GM21526 (cell line): ENCODE measurements around the gene HCRTR1.

ENCODE experiments used
- ATAC-seq: cut with Tn5 transposase; IDR thresholded peaks from one replicate; pipeline ENCODE4 v1.9.1; 2021; ENCODE audit warnings: moderate library complexity; ENCODE audit not compliant: unreplicated experiment, low FRiP score

HCRTR1 gene

DNA sequence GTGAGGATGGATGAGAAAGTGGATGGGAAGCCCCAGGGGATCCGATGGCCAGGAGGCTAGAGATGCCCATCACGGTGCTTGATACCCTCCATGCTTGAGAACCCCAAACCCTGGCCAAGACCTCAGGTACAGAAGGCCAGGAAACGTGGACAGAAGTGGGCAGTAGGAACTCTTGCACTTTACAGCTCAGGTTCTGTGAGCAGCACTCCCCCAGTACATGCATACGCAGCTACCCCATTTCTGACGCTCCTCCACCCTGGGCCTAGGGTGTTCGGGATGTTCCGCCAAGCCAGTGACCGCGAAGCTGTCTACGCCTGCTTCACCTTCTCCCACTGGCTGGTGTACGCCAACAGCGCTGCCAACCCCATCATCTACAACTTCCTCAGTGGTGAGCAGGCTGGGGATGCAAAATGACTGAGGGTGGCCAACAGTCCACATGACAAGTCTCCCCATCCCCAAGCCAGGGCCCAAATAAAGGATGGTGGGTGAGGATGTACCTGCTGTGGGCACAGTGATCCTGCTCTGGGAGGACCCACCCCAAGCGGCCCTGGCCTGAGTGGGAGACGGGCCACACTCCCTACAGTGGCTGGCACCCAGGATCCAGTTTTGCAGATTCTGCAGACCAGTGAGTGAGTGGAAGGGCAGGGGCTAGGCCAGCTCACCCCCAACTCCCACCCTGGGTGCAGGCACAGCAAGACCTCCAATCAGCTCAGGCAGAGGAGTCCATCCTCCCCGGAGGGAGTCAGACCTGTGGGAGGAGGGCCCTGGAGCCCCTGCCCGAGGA lies 7.4 kb downstream of the HCRTR1 start:
- no peak for ATAC-seq

DNA sequence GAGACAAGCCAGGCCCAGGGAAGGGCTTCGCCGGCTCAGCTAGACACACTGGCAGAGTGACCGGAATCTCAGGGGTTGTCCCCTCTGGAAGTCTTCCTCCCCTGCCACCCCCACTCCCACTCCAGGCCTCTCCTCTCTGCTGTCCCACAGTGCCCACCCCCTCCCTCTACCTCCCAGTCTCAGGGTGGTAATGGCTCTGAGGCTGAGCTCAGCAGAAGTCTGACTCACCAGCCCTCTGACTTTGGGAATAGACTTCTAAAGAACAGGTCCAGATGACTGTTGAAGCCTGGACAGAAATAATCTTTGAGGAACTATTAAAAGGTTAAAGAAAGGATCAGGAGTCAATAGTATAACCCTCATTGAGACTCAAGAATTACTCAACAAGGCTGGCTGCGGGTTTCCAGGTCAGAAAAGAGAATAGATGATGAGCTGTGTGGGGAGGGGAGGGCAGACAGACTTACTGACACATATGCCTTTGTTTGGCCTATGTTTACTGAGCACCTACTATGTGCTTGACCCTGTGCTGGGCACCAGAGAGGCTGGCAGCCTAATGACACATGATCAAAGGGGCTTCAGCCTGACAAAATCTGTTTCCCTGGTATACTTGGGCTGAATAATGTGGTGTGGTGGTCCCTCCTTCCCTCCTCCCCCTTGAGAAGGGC lies 8.2 kb downstream of the HCRTR1 start:
- ATAC-seq = no peak

DNA sequence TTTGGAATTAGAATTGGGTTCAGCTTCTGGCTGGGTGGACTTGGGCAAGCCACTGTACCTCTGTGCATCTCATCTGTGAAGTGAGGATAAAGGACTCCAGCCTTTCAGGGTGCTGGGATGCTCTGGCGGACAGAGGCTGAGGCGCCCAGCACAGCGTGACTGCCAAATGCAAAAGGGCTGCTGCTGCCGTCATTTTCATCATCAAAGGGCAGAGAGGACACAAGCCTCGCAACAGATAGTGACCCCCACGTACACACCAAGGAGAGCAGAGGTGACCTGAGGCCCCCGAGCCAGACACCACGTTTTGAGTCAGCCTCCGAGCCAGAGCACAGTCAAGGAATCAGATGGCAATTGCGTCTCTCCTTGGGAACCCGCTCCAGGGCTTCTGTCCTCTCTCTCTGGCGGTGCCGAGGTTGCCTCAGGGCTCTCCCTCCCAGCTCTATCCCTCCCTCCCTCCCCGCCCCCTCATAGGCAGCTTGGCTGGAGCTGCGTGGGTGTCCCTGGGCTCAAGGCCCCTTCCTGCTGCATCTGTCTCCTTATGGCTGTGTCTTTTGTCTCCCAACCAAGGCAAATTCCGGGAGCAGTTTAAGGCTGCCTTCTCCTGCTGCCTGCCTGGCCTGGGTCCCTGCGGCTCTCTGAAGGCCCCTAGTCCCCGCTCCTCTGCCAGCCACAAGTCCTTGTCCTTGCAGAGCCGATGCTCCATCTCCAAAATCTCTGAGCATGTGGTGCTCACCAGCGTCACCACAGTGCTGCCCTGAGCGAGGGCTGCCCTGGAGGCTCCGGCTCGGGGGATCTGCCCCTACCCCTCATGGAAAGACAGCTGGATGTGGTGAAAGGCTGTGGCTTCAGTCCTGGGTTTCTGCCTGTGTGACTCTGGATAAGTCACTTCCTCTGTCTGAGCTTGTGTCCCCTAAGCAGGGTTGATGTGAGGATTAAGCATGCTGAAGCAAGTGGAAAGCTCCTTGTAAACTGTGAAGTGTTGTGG lies 9.0 kb downstream of the HCRTR1 start:
- no peak for ATAC-seq

DNA sequence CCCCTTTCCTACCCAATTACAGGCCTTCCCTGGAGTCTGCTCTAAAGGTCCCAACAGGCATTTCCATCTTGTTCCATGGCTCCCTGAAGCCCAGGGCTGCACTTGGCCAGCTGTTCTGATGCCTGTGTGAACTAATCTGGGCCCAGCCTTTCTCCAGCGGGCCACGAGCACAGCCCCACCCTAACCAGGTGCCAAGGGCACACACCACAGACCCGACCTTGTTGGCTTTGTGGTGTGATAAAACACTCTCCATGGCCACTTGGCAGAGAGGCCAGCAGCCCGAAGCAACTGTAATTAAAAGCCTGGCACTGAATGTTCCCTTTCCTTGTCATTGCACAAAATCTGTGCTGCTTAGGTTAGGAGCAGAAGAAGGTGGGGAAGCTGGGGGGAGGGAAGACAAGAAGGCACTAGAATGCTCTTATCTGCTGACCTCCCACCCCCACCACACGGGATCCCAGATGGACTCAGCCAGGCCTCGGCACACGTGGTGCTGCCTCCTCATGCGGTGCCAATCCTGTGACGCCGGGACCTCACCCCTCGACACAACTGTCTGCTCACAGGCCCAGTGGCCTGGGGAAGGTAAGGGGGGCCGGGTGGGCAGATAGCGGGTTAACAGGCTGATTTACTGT lies 9.9 kb downstream of the HCRTR1 start:
- no peak for ATAC-seq

DNA sequence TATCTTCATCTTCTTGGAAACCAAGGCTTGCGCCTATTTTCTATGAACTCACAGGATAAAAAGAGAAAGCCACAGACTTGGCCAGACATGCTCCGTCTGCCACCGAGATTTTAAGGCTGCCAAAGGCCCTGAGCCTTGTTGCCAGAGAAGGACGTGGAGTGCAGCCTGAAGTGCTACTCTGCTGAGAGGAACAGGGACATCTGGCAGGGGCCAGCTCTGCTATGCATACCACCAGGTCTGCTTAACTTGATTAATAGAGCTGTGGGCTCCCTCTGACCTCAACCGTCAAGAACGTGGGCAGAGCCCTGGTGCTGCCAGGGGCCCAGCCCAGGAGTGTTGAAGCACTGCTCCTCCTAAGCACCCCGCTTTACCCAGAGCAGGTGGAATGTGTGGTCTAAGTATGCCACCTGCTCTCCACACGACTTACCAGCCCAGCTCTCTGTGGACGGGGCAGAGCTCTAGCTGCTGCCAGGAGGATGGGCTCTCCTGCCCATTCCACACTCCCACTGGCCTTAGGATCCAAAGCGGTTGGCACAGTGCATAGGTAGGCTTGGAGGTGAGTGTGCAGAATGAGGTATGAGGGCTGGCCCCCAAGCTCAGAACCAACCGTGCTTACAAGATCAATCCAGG lies 10.6 kb downstream of the HCRTR1 start:
- no peak for ATAC-seq

DNA sequence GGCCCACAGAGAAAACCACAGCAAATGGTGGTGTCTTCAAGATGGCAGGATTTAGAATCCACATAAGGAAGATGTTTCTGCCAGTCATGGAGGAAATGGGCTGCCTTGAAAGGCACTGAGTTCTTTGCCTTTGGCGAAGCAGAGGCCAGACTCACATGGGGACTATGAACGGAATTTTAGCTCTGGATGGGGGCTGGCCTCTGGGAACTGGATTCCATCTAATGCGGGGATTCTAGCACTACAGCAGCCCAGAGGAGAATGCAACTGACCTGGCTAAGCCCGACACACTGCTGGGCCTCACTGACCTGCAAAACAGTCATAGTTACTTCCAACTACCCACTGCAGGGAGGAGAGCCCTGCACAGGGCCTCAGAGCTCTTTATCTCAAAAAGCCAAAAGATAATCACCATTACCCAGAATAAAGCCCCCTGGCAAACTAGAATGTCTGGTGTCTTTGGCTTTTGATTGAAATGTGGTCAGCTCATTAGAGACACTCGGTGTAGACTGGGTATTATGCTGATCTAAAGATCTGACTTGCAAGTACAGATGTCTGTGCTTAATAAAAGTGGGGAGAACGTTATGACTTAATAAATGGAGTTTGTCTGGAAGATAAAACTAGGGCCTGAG lies 11.6 kb downstream of the HCRTR1 start:
- no peak for ATAC-seq

DNA sequence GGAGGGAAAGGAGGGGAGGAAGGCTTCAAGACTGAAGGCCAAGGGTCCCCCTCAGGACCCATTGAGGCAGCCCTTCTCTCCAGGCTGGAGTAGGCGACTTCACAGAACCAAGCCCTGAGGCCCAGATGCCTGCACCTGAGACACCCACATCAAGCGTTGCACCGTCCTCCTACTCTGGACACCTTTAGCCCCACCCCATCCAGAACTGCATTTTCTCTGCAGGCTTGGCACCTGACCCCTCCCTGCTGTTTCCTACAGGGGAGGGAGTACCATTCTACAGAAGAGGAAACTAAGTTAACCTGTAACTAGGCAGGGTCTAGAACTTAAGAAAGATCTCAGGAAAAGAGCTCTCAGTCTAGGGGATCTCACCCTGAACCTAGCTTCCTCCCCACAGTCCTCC lies 15.2 kb downstream of the HCRTR1 start:
- no peak for ATAC-seq

DNA sequence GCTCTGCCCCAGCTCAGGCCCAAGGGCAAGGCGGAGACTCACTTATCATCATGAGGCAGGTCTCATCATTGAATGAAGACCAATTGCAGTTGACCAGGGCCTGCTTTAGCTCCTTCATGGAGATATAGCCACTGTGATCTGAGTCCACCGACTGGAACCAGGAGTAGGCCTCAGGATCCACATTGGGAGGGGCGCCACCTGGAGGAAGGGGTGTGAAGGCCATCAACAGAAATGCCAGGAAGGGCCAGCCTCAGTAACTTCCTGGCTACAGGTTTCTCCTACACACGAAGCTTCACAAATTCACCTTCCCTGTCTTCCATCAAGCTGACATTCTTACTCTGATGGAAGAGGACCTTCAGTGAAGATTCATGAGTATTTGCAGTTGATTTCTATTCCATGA lies 15.6 kb downstream of the HCRTR1 start:
- no peak for ATAC-seq

DNA sequence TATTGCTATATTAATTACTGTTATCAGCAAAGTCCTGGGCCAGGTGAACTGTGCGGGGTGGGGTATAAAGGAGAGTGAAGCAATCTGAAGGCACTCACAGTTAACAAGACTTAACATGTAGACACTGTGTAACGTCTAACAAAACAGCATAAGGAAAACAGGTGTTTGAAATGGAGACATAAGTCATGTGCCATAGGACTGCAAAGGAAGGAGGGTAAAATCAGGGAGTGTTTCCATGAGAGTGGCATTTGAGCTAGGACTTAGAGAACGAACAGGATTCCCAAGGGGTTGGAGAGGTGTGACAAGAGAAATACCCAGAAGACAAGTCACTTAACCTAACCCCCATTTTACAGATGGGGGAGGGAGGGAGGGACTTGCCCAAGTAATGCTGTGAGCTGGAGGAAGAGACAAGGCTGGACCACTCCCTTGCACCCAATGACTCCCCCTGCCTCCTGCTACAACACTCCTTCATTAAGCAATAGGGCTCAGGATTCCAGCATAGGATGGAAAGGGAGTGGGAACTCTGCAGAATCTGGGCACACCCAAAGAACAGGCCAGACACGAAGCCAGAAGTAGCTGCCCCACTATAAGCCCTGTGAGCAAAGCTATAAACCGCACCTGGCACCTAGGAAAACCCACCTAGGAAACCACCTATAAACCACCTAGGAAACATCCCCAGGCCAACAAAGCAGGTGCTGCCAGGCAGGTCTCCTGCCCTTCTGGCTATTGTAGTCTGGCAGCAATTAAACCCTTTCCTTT lies 20.6 kb downstream of the HCRTR1 start:
- no peak for ATAC-seq

DNA sequence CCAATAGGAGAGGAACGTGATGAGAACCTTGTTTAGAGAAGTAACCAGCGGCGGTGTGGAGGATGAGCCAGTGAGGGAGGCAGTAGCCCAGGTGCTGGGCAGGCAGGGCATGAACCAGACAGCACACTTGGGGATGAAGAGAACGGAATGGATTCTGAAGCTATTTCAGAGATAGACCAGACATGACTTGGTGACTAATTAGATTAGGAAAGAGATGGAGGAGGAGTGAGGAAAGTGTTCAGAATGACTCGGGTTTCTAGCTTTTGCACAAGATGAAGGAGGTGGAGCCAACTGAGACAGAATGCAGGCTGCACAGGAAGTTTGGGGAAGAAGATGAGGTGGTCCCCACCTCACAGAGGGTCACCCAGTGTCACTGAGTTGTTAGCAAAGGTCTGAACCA lies 22.1 kb downstream of the HCRTR1 start:
- no peak for ATAC-seq

DNA sequence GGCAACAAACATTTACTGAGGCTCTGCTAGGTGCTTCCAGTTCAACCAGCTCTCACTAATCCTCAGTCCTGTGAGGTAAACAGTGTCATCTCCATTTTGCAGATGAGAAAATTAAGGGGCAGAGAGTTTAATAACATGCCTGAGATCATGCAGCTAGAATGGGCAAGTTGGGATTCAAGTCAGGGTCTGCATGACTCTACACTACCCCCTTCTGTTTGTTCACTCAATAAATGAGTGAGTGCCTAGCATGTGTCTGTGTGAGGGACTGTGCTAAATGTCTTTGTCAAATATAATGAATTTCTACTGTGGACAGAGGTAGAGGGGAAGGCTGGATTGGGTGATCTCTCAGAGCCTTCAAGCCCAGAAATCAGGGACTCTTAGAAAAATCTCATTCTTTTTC lies 22.7 kb downstream of the HCRTR1 start:
- no peak for ATAC-seq

DNA sequence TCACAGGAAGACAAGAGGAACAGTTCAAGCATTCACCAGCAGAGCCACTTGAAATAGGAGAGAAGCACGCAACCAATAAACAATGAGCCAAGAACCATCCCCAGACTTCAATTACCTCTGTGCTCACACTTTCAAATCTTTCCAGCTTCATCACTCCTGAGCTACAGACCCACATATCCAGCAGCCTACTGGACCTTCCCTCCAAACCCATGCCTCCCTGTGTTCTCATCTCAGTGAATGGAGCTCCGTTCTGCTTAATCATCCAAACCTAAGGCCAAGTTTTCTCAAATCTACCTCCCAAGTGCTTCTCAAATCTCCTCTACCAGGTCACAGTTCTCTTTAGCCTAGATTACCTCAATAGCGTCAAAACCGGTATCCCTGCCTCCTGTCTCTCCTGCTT lies 23.5 kb downstream of the HCRTR1 start:
- no peak for ATAC-seq

DNA sequence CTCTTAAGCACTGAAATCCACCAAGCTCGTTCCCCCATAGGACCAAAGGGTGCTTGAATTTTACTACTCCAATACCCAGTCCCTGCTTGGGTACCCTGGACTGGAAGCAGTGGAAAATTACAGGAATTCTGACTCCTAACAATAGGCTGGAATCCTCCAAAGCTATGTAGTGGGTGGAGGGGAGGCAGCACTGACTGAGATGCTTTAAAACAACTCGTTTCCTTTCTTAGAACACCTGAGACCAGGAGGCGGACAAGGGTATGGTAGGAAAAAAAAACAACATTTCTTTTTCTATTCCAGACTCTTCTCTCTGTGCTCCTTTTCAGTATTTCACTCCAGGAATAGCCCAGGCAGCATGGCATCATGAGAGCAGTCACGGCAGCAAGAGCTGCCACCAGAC lies 24.9 kb downstream of the HCRTR1 start:
- no peak for ATAC-seq

DNA sequence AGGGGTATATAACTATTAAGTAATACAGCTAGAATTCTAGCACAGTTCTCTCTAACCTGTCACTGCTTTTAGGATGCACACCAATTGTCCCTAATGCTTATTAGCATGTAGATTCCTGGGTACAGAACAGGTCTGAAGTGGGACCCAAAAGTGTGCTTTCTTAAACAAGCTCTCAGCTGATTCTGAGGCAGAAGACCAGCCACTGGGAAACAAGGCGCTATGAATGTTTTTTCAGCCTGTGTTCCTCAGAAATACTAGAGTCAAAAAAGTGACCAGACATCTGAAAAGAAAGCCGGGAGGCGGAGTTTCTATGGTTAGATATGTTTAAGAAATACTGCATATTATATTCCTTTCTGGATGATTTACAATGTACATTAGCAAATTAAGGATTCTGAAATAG lies 25.4 kb downstream of the HCRTR1 start:
- no peak for ATAC-seq

DNA sequence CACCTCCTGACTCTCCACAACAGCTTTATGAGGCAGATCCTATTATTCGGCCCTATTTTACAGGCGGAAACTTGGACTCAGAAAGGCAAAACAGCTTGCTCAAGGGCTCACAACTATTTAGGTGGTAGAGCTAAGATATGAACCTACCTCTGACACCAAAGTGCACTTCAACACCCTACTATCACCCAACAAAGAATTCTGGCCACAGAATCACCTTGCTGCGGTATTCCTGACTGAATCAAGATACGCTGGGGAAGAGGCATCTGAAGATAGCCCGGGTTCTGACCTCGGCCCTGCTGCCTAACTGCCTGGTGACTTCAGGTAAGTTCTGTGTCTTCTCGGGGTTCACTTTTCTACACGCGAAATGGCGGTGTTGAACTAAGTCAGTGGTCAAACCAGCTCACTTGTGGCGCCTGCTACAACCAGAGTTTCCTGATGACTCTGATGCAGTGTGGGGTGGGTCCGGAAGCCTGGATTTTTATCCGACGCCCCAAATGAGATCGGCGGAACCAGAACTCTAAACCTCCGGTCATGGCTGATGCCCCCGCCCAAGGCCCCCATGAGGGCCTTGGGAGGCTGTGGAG lies 26.6 kb downstream of the HCRTR1 start:
- ATAC-seq = no peak

DNA sequence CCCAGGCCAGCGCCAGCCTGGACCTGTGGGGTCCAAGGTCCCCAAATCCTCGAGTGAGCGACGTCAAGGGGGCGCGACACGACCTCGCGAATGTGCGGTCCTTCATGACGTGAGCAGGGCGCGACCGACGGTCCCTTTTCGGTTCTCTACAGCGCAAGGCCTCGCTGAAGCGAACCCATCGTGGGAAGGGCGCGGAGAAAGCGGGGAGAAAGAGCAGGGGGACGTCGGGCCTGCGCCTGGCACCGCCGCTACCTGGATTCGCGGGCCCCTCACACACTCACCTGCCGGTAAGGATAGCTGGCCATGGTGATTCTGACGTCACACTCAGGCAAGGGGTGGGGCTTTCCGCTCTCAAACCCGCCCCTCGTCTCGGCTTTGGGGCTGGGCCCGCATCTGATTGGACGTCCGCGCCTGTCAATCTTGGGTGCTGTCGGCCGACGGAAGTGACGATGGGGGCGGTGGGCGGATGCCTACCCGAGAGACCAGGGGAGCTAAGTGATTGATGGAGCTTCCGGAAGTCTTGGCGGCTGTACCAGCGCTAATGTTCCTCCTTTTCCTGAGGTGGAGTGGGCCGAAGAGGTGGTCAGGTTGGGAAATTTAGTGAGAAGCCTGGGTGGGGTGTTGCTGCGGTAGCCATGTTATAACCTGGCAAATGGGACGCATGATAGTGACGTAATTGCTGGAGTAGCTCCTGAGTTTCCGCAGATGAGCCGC lies 27.2 kb downstream of the HCRTR1 start, which contains the start of gene PEF1:
Gene PEF1 (minus strand): TSS at position 317 of the 714 bp plus-strand sequence. CDS start 12 bp downstream, at position 305.
- peak; percentile 89 for ATAC-seq

DNA sequence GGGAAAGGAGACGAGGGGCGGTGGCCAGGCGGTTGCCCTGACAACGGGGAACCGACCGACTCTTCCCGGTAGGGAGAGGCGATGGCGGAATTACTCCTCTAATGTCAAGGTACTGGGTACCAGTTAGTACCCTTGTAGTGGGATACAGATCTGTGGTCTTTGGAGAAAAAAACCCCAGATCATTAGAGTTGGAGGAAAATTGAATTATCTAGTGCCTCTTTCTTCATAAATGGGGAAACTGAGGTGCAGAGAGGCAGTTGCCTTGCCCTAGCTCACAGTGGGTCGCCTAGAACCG lies 27.7 kb downstream of the HCRTR1 start:
- no peak for ATAC-seq
